Lower lobe of right lung (tissue), 2 donors: Measurements from ENCODE around the gene ABCC1. TPM values are rescaled to one million over a fixed set of nuclear protein-coding genes. Genes with fewer than 3 reads are reported as not detected.

Source experiments
- ATAC-seq, 2 donors: fragments of 200-7000 bp; cut with Tn5 transposase; one replicate each; pipeline ENCODE4 v1.9.1; 2020 to 2022; ENCODE audit warnings: mild to moderate bottlenecking in 2 of 2, moderate library complexity in 2 of 2
- DNase-seq: peaks from one replicate; pipeline ENCODE4 v3.0.0-alpha.2; 2020
- H3K27ac ChIP-seq: fragments of 200-600 bp; one replicate; pipeline ENCODE4 v1.8.0; 2022
- H3K27me3 ChIP-seq: fragments of 200-600 bp; one replicate; pipeline ENCODE4 v1.8.0; 2022; ENCODE audit warnings: low read depth
- H3K36me3 ChIP-seq: fragments of 200-600 bp; one replicate; pipeline ENCODE4 v1.8.0; 2022; ENCODE audit warnings: mild to moderate bottlenecking
- H3K4me1 ChIP-seq: fragments of 200-600 bp; one replicate; pipeline ENCODE4 v1.8.0; 2022
- H3K4me3 ChIP-seq: fragments of 200-600 bp; one replicate; pipeline ENCODE4 v1.8.0; 2022; ENCODE audit warnings: mild to moderate bottlenecking
- H3K9me3 ChIP-seq: fragments of 200-600 bp; one replicate; pipeline ENCODE4 v1.8.0; 2022
- CTCF ChIP-seq: fragments of 200-600 bp; IDR thresholded peaks from one replicate; pipeline ENCODE4 v1.8.0; 2022; ENCODE audit warnings: antibody characterized with exemption, mild to moderate bottlenecking
- intact Hi-C: fragments of 100-400 bp; cut with DNase I; formaldehyde crosslinking; loops from one replicate; pipeline ENCODE4 v1.11.0; 2022
- long read RNA-seq: library from polyadenylated mRNA; unstranded; transcript quantifications from one replicate; pipeline ENCODE4 v2.0.0, GENCODE V29; 2021
- total RNA-seq: library from RNA; stranded (reverse); fragmentation: NEBNext Ultra II Directional; extraction: Animal tissue kit (Norgen Biotek cat#: 25700); gene quantifications from one replicate; pipeline ENCODE4 v1.2.1, GENCODE V29; 2021
- donor health status: DM: no; HTN: yes; CAD: no; lungs with severe emphysema.

The ABCC1 gene
- 47.5 TPM for total RNA-seq
- long read RNA-seq, full-length matches to known transcripts = 1 of 53 reads
- long read RNA-seq, partial matches to known transcripts = 30 of 53 reads
- long read RNA-seq, other reads (novel, unspliced or antisense) = 22 of 53 reads

DNA sequence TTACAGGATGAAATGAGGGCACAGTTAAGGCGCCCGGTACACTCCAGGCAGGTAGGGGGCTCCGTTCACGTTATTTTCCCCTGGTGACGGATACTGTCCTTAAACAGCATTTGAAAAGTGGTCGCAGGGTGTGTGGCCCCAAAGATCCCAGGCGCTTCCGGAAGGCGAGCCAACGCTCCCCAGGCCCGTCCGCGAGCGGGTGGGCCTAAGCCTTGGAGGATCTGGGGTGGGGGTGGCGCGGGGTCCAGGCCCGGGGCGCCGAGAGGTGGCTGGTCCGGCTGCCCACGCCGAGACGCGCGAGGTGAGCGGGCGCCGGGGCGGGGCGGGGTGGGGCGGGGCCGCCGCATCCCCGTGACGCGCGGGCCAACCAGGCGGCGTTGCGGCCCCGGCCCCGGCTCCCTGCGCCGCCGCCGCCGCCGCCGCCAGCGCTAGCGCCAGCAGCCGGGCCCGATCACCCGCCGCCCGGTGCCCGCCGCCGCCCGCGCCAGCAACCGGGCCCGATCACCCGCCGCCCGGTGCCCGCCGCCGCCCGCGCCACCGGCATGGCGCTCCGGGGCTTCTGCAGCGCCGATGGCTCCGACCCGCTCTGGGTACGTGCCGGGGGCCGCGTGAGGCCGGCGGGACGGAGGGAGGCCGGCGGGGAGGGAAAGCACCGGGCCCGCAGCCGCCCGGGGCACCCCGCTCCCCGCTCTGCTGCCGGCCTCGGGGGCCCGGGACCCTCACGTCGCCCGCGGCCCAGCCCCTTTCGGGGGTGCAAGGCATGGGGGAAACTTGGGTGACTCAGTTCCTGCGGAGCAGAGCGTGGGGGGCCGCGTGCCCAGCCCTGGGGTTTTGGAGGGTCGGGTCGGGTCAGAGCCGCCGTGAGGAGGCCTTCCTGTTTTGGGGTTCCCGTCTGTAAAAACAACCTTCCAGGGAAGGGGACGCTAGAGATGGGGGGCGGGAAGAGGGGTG lies at the start of gene ABCC1:
Gene ABCC1 (plus strand): TSS at position 407 of the 951 bp plus-strand sequence. CDS start 136 bp downstream, at position 543.
- DNase-seq (peak; percentile 62), ATAC-seq (peak; percentile 83 to 86)
- intact Hi-C loops = no loop called here
- peaks cover 44% of the 10 kb centered on the region for H3K4me1 ChIP-seq
- no peaks in the 10 kb centered on the region for H3K36me3 ChIP-seq
- H3K27ac ChIP-seq = peak within 1 kb of the TSS; percentile 89
- no peaks in the 10 kb centered on the region for H3K27me3 ChIP-seq
- peak within 1 kb of the TSS; percentile 81 for H3K4me3 ChIP-seq
- H3K9me3 ChIP-seq = no peaks in the 10 kb centered on the region
- no peak for TF ChIP-seq CTCF

- H3K9me3 ChIP-seq = no peaks in the 10 kb centered on the region
- no peak overlapping the region for H3K4me3 ChIP-seq
- no peak overlapping the region for H3K27ac ChIP-seq
- ATAC-seq (no peak), DNase-seq (no peak)
- TF ChIP-seq CTCF = no peak
- no peaks in the 10 kb centered on the region for H3K4me1 ChIP-seq
- no peaks in the 10 kb centered on the region for H3K36me3 ChIP-seq
- no peaks in the 10 kb centered on the region for H3K27me3 ChIP-seq
- intact Hi-C loops = no loop called here
These were observed 49.1 kb upstream of the ABCC1 start for GRCh38 chr16:15900357-15900756.

DNA sequence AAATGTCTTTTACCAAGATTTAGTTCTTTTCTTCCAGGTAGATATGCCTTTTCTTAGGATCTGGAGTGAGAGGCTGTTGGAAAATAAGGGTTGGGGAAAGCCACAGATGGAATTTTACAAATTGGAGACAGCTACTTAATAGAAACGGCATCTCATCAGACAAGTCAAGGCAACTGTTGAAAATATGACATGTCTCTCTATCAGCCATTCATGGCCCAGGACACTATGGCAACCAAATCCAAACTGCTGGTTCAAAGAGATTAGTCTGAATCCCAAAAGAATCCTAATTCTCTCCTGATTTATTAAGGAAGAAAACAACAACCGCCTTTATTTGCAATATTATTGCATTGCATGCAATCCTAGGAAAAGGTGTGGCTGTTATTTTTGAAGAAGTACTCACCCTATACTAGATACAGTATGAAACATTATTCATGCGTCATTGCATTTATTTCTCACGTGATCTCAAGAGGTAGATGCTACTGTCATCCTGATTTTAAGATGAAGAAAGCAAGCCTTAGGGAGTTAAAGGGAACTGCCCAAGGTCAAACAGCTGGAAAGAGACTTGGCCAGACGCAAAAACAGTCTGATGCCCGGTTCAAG lies 48.4 kb upstream of the ABCC1 start:
- DNase-seq = no peak
- Histone ChIP-seq H3K4me3 (no peak overlapping the region), H3K27me3 (no peaks in the 10 kb centered on the region), H3K36me3 (no peaks in the 10 kb centered on the region), H3K27ac (no peak overlapping the region), H3K9me3 (no peaks in the 10 kb centered on the region), H3K4me1 (no peaks in the 10 kb centered on the region)
- intact Hi-C loops = no loop called here
- TF ChIP-seq CTCF = no peak
- no peak for ATAC-seq

GRCh38 chr16:15903960-15904359 lies 45.5 kb upstream of the ABCC1 start:
- Histone ChIP-seq H3K27me3 (no peaks in the 10 kb centered on the region), H3K36me3 (no peaks in the 10 kb centered on the region), H3K4me1 (no peaks in the 10 kb centered on the region), H3K9me3 (peaks cover 3% of the 10 kb centered on the region), H3K27ac (no peak overlapping the region), H3K4me3 (no peak overlapping the region)
- ATAC-seq = no peak
- no peak for TF ChIP-seq CTCF
- no peak for DNase-seq
- intact Hi-C loops = no loop called here

DNA sequence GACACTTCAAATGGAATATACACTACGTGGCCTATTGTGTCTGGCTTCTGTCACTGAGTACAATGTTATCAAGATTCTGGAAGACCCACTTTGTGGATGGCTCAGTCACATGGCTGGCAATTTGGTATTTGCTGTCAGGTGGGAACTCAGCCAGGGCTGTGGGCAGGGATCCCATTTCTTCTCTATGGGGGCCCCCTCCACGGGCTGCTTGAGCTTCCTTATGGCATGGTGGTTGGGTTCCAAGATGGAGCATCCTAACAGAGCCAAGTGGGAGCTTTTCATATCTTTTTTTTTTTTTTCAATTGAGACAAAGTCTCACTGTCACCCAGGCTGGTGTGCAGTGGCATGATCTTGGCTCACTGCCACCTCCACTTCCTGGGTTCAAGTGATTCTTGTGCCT lies 43.0 kb upstream of the ABCC1 start:
- Histone ChIP-seq H3K36me3 (no peaks in the 10 kb centered on the region), H3K9me3 (peaks cover 3% of the 10 kb centered on the region), H3K4me1 (no peaks in the 10 kb centered on the region), H3K27me3 (no peaks in the 10 kb centered on the region), H3K4me3 (no peak overlapping the region), H3K27ac (no peak overlapping the region)
- DNase-seq = no peak
- no peak for TF ChIP-seq CTCF
- ATAC-seq = no peak
- intact Hi-C loops = no loop called here
